ENCODE data around the gene ENO3.
"Not testable (repeated sequence)": the region's sequence is repeated elsewhere in the genome, so short reads cannot be mapped to it uniquely, and the experiment has no call there.

The ENO3 gene

GRCh38 chr17:4950746-4951204 lies at the start of gene ENO3:
Gene ENO3, plus strand, starts transcription at chr17:4951119. Its CDS starts 711 bp downstream, at chr17:4951830.
- DNase-seq, result no peak

DNA sequence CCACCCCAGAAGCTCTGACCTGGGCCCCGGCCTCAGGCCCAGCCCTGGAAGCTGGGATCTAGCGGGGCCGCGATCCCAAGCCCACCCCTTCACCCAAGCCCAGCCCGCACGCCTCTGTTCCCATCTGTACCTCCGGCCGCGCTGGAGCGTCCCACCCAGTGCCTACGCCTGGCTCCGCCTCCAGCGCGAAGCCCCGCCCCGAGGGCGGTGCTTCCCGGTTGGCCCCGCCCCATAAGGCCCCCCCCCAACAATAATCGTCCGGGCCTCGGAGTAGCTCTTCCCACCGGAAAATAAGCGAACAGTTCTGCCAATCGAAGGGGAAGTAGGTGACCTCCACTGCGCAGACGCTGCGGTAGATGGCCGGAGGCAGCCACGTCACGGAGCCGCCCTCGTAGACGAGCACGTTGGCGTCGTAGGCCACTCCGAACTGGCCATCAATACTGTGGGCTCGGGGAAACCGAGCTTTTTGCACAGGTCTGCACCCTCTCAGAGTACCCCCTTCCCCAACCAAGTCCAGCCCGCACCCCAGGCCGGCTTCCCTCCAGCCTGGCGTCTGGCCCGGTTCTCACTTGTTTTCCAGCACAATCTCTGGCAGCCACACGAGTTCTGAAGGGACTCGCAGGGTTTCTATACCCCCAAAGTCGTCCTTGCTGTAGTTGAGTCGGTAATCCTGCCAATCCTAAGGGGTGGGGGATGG lies 49.1 kb upstream of the ENO3 start:
- no peak for DNase-seq

DNA sequence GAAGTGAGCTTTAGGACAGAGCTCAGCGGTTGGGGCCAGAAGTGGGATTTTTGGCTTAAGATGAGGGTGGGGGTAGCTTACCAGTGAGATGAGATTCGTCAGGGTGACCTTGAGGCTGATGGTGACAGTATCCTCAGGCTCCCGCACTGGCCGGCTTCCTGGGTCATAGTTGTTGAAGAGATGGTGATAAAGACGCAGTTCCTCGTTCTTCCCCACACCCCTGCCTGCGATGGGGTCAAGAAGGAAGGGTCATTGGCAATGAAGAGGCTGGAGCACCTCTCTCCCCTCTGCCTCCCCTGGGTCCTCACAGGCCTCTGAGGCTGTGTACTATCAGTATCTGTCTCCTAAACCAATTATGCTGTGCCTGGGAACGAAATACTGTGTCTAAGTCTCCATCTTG lies 48.4 kb upstream of the ENO3 start:
- DNase-seq, result no peak

DNA sequence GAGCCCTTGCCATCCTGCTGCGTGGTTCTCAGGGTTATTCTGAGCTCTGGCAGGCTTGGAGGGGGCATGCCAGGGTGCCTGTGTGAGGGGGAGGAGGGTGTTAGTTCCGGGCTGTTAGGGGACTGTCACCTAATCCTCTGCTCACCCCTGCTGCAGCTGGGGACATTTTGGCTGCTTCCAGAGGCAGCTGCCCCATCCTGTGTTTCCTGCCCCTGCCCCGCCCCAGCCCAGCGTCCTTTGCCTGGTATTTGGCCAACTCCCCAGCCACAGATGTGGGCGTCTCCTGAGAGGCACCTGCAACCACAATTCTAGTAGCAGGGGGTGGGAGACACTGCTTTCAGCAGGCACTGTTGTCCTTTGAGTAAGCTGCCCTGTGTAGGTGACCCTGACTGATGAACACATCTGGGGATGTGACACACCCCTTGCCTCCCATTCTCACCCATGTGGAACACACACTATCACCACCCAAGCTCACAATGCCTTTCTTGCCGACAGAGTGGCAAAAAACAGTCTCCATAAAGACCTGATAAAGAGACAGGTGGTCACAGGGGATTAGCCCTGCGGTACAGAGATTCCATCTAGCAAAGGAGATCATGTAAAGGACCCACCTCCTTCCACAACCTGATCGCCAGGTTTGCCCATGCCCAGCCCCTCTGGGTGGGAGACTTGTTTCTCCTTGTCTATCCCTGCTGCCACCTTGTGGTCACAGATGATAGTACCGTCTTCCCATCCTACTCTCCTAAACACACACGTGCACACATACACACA lies 47.7 kb upstream of the ENO3 start, which contains the start of gene CHRNE:
TSS of gene CHRNE (minus strand) at position 48 of the 768 bp plus-strand sequence. CDS start at position 13, 35 bp downstream.
- peak; percentile 78 for DNase-seq

- not testable (repeated sequence) for DNase-seq
Observed at GRCh38 chr17:4906642-4907041, 44.3 kb upstream of the ENO3 start.

- DNase-seq, result no peak
Observed at GRCh38 chr17:4908301-4908700, 42.6 kb upstream of the ENO3 start.

DNA sequence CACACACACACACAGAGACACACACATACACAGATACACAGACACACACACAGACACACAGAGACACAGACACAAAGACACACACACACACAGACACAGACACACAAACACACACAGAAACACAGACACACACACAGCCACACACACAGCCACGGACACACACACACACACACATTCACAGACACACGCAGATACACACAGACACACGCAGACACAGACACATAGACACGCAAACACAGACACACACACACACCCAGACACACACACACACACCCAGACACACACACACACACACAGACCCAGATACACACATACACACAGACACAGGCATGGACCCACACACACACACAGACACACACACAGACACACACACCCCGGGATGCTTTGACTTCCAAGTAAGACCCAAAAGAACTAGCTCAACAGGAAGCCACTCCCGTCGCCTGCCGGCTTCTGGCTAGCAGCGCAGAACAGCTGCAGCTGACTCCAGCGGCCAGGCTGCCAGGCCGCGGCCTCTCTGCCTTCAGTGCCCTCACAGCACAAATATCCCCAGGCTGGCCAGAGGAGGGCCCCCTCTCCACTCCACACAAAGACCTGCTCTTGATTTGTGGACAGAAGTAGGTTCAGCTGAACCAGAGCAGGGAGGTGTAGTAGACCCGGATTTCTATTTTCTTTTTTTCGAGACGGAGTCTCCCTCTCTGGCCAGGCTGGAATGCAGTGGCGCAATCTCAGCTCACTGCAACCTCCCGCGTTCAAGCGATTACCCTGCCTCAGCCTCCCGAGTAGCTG lies 42.0 kb upstream of the ENO3 start:
- DNase-seq, result peak; percentile 72

GRCh38 chr17:4913994-4914393 lies 36.9 kb upstream of the ENO3 start:
- no peak for DNase-seq

DNA sequence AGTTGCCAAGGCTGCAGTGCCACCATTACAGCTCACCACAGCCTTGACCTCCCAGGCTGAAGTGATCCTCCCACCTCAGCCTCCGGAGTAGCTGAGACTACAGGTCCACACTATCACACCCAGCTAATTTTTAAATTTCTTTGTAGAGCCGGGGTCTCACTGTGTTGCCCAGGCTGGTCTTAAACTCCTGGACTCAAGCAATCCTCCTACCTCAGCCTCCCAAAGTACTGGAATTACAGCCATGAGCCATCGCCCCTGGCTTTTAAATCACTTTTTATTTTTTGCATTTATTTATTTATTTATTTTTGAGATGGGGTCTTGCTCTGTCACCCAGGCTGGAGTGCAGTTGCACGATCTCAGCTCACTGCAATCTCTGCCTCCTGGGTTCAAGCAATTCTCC lies 36.4 kb upstream of the ENO3 start:
- not testable (repeated sequence) for DNase-seq

- no peak for DNase-seq
Observed at GRCh38 chr17:4919511-4920047, 31.3 kb upstream of the ENO3 start.

GRCh38 chr17:4920351-4921048 lies 30.4 kb upstream of the ENO3 start:
- no peak for DNase-seq

DNA sequence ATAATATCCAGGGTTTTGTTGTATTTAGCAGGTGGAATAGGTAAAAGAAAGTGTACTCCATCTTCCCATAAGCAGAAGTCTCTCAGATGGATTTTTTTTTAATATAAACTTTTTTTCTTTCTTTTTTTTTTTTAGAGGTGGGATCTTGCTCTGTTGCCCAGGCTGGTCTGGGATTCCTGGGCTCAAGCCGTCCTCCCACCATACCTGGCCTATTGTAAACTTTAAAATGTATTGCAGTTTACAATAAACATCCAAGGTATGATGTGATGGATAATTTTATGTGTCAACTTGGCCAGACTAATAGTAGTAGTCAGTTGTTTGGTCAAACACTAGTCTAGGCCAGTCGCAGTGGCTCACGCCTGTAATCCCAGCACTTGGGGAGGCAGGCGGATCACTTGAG lies 29.6 kb upstream of the ENO3 start:
- DNase-seq, result no peak

- DNase-seq, result not testable (repeated sequence)
Observed at GRCh38 chr17:4926577-4927335, 24.2 kb upstream of the ENO3 start.

DNA sequence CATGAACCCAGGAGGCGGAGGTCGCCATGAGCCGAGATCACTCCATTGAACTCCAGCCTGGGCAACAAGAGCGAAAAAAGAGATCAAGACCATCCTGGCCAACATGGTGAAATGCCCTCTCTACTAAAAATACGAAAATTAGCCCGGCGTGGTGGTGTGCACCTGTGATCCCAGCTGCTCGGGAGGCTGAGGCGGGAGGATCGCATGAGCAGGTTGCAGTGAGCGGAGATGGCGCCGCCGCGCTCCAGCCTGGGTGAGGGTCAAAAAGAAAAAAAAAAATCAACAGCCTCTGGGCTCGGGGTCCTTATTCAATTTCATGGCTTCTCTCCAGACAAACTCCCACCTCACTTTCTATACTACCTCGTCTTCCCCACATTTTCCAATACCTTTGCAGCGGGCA lies 22.0 kb upstream of the ENO3 start:
- no peak for DNase-seq

GRCh38 chr17:4931963-4932362 lies 19.0 kb upstream of the ENO3 start, which contains the start of gene GP1BA:
Gene GP1BA, plus strand, starts transcription at chr17:4932277. Its CDS starts 328 bp downstream, at chr17:4932605.
- DNase-seq, result no peak

DNA sequence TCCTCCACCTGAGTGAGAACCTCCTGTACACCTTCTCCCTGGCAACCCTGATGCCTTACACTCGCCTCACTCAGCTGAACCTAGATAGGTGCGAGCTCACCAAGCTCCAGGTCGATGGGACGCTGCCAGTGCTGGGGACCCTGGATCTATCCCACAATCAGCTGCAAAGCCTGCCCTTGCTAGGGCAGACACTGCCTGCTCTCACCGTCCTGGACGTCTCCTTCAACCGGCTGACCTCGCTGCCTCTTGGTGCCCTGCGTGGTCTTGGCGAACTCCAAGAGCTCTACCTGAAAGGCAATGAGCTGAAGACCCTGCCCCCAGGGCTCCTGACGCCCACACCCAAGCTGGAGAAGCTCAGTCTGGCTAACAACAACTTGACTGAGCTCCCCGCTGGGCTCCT lies 18.2 kb upstream of the ENO3 start:
- no peak for DNase-seq

DNA sequence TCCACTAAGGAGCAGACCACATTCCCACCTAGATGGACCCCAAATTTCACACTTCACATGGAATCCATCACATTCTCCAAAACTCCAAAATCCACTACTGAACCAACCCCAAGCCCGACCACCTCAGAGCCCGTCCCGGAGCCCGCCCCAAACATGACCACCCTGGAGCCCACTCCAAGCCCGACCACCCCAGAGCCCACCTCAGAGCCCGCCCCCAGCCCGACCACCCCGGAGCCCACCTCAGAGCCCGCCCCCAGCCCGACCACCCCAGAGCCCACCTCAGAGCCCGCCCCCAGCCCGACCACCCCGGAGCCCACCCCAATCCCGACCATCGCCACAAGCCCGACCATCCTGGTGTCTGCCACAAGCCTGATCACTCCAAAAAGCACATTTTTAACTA lies 17.3 kb upstream of the ENO3 start:
- no peak for DNase-seq

DNA sequence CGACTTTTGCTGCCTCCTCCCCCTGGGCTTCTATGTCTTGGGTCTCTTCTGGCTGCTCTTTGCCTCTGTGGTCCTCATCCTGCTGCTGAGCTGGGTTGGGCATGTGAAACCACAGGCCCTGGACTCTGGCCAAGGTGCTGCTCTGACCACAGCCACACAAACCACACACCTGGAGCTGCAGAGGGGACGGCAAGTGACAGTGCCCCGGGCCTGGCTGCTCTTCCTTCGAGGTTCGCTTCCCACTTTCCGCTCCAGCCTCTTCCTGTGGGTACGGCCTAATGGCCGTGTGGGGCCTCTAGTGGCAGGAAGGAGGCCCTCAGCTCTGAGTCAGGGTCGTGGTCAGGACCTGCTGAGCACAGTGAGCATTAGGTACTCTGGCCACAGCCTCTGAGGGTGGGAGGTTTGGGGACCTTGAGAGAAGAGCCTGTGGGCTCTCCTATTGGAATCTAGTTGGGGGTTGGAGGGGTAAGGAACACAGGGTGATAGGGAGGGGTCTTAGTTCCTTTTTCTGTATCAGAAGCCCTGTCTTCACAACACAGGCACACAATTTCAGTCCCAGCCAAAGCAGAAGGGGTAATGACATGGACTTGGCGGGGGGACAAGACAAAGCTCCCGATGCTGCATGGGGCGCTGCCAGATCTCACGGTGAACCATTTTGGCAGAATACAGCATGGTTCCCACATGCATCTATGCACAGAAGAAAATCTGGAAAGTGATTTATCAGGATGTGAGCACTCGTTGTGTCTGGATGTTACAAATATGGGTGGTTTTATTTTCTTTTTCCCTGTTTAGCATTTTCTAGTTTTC lies 16.5 kb upstream of the ENO3 start:
- DNase-seq, result no peak

DNA sequence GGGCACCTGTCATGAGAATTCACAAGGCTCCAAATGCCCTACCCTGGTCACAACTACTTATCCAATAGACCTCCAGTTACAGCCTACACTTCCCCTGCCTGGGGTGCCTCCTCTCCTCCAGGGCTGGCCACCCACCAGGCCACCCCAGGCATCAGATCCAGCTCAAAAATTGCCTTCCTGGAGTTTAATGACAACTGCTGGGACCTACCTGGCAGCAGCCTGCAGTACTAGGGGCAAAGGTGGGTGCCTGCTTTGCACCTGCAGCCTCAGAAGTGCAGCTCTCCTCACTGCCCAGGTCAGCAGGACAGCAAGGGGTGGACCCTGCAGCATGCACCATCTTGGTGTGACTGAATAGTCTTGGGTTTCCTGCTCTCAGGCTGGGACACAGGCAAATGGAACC lies 15.3 kb upstream of the ENO3 start:
- no peak for DNase-seq

DNA sequence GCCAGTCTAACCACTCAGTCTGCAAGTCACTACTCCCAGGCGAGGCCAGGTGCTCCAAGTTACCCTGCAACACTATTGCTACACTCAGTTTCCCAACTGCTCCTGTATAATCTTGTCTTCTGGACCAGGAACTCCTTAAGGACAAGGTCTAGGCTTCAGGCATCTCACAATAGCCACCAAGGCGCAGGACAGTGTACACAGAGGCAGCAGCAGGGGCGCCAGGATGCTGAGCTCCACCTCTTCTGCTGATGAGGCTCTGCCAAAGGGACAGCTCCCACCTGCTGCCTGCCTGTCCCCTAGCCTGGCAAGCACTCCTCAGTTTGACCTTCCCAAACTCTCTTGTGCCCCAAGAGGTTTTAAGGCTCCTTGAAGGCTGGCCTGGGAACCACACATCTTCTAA lies 14.5 kb upstream of the ENO3 start:
- no peak for DNase-seq

DNA sequence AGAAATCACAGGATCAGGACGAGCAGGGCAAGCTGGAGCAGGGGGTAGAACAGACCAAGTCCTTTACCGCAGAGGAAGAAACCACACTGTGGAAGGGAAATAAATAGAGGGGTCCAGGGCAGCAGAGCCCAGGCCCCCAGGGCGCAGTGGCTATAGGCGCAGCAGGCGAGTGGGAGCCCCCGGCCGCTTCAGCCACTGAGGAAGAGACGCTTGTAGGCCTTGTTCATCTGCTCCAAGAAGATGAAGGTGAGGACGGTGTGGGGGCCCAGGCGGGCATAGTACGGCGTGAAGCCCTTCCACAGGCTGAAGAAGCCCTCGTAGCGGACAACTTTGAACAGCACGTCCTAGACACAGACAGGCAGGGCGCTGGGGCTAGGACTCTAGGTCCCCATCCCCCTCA lies 13.4 kb upstream of the ENO3 start:
- no peak for DNase-seq

All from activated CD8-positive, alpha-beta memory T cell treated with anti-CD3 and anti-CD28 coated beads, Interleukin-2, amount 50 U/mL, for 4 hours (primary cell).